ENCODE results near the gene SDHB. TPM values are rescaled to one million over a fixed set of nuclear protein-coding genes. Genes with fewer than 3 reads are reported as not detected.

SDHB gene
- total and polyA plus RNA-seq, 2 of the 8 experiments (the other 6 are each of a cell fraction or from before 2014, with no cell fraction given) = 84.0 to 98.7 TPM

GRCh38 chr1:17075470-17076255 lies 21.8 kb upstream of the SDHB start:
- Histone ChIP-seq H3K4ac (replicated peaks; ENCODE audit: insufficient read length, low read depth, low read length) (peak overlapping the region; percentile 49), H3K36me3 (ENCODE audit: control insufficient read depth in 2 of 4, insufficient read depth in 4 of 4, low read length in 3 of 4) (no peaks in the 10 kb centered on the region), H3K18ac (ENCODE audit: extremely low read depth, low read length) (no peak overlapping the region; the same call in 1 of the 2 replicates), H3K27me3 (replicated peaks in 1 of 4; ENCODE audit: control insufficient read depth in 3 of 4, extremely low read depth in 1 of 4, insufficient read depth in 3 of 4, low read length in 3 of 4) (no peaks in the 10 kb centered on the region), H3K9ac (replicated peaks in 1 of 4; ENCODE audit: extremely low read depth in 1 of 4, low read depth in 3 of 4, low read length in 3 of 4) (no peak overlapping the region), H2BK20ac (ENCODE audit: low read length) (no peak overlapping the region), H3K14ac (ENCODE audit: insufficient read length) (no peak overlapping the region), H4K8ac (ENCODE audit: extremely low read depth, insufficient read depth, low read length) (peak overlapping the region; percentile 81), H3K56ac (replicated peaks; ENCODE audit: insufficient read length, low read depth, low read length) (no peak overlapping the region), H4K5ac (ENCODE audit: insufficient read length, low read depth, low read length) (no peak overlapping the region), H3K79me2 (ENCODE audit: control insufficient read depth in 1 of 2, insufficient read depth in 2 of 2, low read length in 2 of 2) (no peaks in the 10 kb centered on the region), H3K9me3 (ENCODE audit: insufficient read depth in 2 of 2, low read depth in 1 of 2, low read length in 1 of 2) (peaks cover 0 to 3% of the 10 kb centered on the region in 2 experiments; a peak in 1 of 4 replicates), H2BK5ac (ENCODE audit: low read depth, low read length) (0 out of 2 replicates have a peak overlapping the region, but pooled peaks have one; percentile 39), H3K27ac (ENCODE audit: low read depth, low read length) (no peak overlapping the region), H2AFZ (ENCODE audit: low read length) (peak overlapping the region; percentile 72; the same call in 1 of the 2 replicates), H2AK5ac (ENCODE audit: low read depth, low read length) (no peak overlapping the region), H4K20me1 (replicated peaks in 1 of 2; ENCODE audit: control insufficient read depth in 1 of 2, insufficient read depth in 2 of 2, low read length in 2 of 2) (no peaks in the 10 kb centered on the region), H3K79me1 (ENCODE audit: low read depth, low read length) (no peaks in the 10 kb centered on the region), H2BK15ac (ENCODE audit: low read length) (peak overlapping the region; percentile 95; the same call in 1 of the 2 replicates), H3K4me3 (ENCODE audit: extremely low read depth in 1 of 4, insufficient read depth in 2 of 4, low read depth in 3 of 4, low read length in 4 of 4) (no peak overlapping the region), H4K91ac (replicated peaks; ENCODE audit: insufficient read length, low read length) (peak overlapping the region; percentile 70), H3K4me2 (ENCODE audit: insufficient read depth in 1 of 2, low read depth in 2 of 2, low read length in 2 of 2) (no peak overlapping the region), H2BK12ac (ENCODE audit: low read depth, low read length) (0 out of 2 replicates have a peak overlapping the region, but pooled peaks have one; percentile 39), H3K23ac (ENCODE audit: insufficient read length) (no peak overlapping the region), H2BK120ac (replicated peaks; ENCODE audit: low read depth, low read length) (no peak overlapping the region), H3K4me1 (replicated peaks in 1 of 4; ENCODE audit: control insufficient read depth in 3 of 4, insufficient read depth in 4 of 4, low read length in 3 of 4) (no peaks in the 10 kb centered on the region), H3K23me2 (ENCODE audit: low read depth, low read length) (no peaks in the 10 kb centered on the region)
- DNase-seq (ENCODE audit: low read depth in 1 of 2, low spot score in 2 of 2) (peak; percentile 19 to 80), FAIRE-seq (peak; percentile 70)
- CTCF ChIA-PET (ENCODE audit: partially characterized antibody) = interaction anchor here (0.6 to 4.3 kb wide), 16 partner anchors 9 to 1535 kb away, joined by 3 to 27 read pairs (median 4); no protein-coding TSS in a partner anchor
- 56% methylated on average over 16 of the region's 17 CpGs; no CpG with 5 or more reads in 1 of the 2 experiments for WGBS, 2 experiments (ENCODE audit: extremely low coverage in 1 of 2, insufficient coverage in 1 of 2, insufficient read length in 1 of 2, insufficient replicate concordance in 2 of 2, low coverage in 1 of 2, low lambda C conversion rate in 2 of 2, missing lambda C conversion rate in 1 of 2)
- POLR2A ChIA-PET (ENCODE audit: partially characterized antibody) = interaction anchor here (0.6 kb wide), 1 partner anchor 357 kb away, joined by 3 read pairs; no protein-coding TSS in a partner anchor
- TF ChIP-seq POLR2A (IDR thresholded peaks at IDR 0.05; ENCODE audit: control extremely low read depth in 1 of 2, low read depth in 2 of 2, low read length in 2 of 2) (0 out of 3 replicates have a peak, but pooled peaks of 1 of the 2 experiments have one; percentile 20), EZH2 (IDR thresholded peaks at IDR 0.05; ENCODE audit: low read depth, low read length, severe bottlenecking) (no peak), RXRA (IDR thresholded peaks at IDR 0.05; ENCODE audit: insufficient read depth, low read depth, low read length) (no peak), JUN (IDR thresholded peaks at IDR 0.05; ENCODE audit: low read depth, low read length) (no peak), RAD21 (IDR thresholded peaks at IDR 0.05 in 1 of 2, conservative IDR thresholded peaks at IDR 0.05 in 1 of 2; ENCODE audit: low read depth in 2 of 2, low read length in 2 of 2) (peak; percentile 34 to 52; a peak in 3 of 4 replicates), HDAC6 (IDR thresholded peaks at IDR 0.05; ENCODE audit: low read depth, low read length) (no peak), RBBP5 (IDR thresholded peaks at IDR 0.05; ENCODE audit: borderline replicate concordance, low read depth, low read length) (no peak), TBP (IDR thresholded peaks at IDR 0.05; ENCODE audit: low read depth, low read length) (no peak), USF2 (IDR thresholded peaks at IDR 0.05; ENCODE audit: low read length) (no peak)
